GM12878 (cell line): ENCODE results near the gene MAPK8IP1. TPM values are rescaled to one million over a fixed set of nuclear protein-coding genes. Genes with fewer than 3 reads are reported as not detected.

Experiments
- CEBPZ ChIP-seq: fragments of 150-350 bp; IDR thresholded peaks from 2 replicates; pipeline ENCODE4 v1.6.1; 2016; ENCODE audit warnings: low read depth, low read length
- ZNF592 ChIP-seq: fragments of 450-650 bp; IDR thresholded peaks from 2 replicates; pipeline ENCODE4 v1.6.1; 2017; ENCODE audit warnings: mild to moderate bottlenecking, moderate library complexity
- polyA plus RNA-seq, 11 experiments: library from polyadenylated mRNA; depleted of rRNA in 4 of 11; unstranded in 6 of 11; stranded (reverse) in 5 of 11; fragments of >200 nt; fragmentation: Nextera tagmentation in 4 of 11; fragmentation: Illumina TruSeq in 1 of 11; extraction: Ambion mirVana in 4 of 11; extraction: Trizol in 1 of 11; gene quantifications; 1 replicate in 1 of 11; 2 replicates in 10 of 11; pipeline versions ENCODE4 v1.2.1 to v1.2.3, GENCODE V29; 2011 to 2016; ENCODE audit warnings: inconsistent platforms in 2 of 11, missing spikeins in 2 of 11, low read depth in 1 of 11
- total RNA-seq, 4 experiments: library from RNA; depleted of rRNA in 3 of 4; stranded (reverse); fragments of >200 nt in 3 of 4; fragmentation: Illumina TruSeq in 1 of 4; extraction: Trizol in 1 of 4; gene quantifications; 2 replicates each; pipeline versions ENCODE4 v1.2.1 to v1.2.3, GENCODE V29; 2013 to 2021

Gene MAPK8IP1
- total and polyA plus RNA-seq, 10 of the 15 experiments (the other 5 are each of a cell fraction or from before 2014, with no cell fraction given), result 0.04 to 0.44 (median 0.11) TPM; not detected in 2

DNA sequence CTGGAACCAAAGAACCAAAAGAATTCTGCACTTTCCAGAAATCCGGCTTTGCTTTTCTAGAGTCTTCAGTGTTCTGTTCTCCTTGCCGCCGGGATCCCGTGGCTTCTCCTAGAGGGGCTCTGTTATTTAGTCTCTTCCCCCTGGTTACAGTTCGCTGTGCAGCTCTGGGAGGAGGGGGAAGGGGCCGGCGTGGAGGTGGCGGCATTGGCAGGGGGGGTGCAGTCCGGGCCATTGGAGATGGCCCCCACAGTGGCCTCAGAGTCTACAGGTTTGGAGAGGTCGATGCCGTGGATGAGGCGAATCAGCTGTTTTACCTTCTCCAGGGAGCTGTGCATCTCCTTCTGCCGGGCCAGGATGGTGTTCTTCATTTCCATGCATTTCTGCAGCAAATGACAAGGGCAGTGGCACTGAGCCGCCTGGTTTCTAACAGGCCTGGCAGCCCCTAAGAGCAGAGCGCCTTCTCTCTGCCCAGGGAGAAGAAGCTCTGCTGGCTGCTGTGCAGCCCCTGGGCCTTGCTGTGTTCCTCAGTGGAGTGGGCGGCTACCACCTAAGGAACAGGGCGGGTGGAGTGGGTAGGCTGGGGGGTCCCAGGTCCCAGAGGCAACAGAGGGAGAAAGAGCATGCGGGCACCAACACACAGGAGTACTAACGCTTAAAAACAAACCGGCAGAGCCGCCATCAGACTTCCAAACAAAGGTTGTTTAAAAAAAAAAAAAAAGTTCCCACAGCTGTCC is 48.6 kb downstream of the MAPK8IP1 start (continued):
- TF ChIP-seq ZNF592, result no peak
- no peak for TF ChIP-seq CEBPZ
